GM12864 (cell line): Measurements from ENCODE around the gene ZCCHC2.

Source experiments
- DNase-seq: peaks from one replicate; pipeline ENCODE4 v3.0.0-alpha.2; 2011; ENCODE audit warnings: low read depth
- H3K4me3 ChIP-seq: 2 replicates; pipeline ENCODE4 v1.5.1; 2011; ENCODE audit warnings: mild to moderate bottlenecking, low read depth, low read length, control low read depth
- TF ChIP-seq, protein P1 (sequence below): IDR thresholded peaks from 2 replicates; pipeline ENCODE4 v1.5.1; 2011; ENCODE audit warnings: low read depth, mild to moderate bottlenecking, moderate library complexity, low read length, control low read depth, inconsistent platforms; ENCODE audit errors: missing control alignments

Gene ZCCHC2

DNA sequence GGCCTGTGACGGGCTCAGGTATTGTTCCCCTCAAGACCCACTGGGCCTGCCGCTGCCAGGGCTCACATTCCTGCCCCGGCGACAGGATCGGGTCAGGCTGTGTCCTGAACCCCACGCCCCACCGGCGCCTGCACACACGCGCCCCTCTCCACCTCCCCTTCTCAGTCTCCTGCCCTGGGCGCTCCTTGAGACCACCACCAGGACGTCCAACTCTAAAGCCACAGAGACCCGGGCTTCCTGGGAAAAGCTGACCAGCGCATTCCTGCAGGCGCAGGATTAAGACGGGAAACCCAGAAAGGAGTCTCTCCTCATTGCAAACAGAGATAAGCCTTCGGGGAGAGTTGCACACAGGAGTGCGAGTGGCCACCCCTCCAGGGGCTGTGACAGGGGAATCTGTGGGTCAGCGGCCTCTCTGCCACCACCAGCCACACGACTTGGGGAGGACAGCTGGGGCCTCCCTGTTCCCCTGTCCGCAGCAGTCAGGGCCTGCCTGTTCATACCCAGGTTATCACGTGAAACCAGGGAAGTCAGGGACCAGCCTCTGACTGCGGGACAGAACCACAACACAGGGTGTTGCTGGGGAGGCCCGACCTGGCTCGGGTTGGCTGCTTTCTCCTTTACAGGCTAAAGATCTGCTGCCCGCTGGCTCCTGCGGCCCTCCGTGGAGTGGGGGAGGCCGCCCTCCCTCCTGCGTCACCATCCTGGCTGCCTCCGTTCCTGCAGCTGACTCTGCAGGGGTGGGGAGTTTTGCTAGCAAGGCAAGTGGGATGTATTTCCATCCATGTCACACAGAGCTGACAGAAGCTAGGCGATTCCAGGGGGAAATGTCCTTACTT lies 88.8 kb downstream of the ZCCHC2 start:
- no peak for DNase-seq
- H3K4me3 ChIP-seq = no peak overlapping the region
- TF ChIP-seq, protein P1, sequence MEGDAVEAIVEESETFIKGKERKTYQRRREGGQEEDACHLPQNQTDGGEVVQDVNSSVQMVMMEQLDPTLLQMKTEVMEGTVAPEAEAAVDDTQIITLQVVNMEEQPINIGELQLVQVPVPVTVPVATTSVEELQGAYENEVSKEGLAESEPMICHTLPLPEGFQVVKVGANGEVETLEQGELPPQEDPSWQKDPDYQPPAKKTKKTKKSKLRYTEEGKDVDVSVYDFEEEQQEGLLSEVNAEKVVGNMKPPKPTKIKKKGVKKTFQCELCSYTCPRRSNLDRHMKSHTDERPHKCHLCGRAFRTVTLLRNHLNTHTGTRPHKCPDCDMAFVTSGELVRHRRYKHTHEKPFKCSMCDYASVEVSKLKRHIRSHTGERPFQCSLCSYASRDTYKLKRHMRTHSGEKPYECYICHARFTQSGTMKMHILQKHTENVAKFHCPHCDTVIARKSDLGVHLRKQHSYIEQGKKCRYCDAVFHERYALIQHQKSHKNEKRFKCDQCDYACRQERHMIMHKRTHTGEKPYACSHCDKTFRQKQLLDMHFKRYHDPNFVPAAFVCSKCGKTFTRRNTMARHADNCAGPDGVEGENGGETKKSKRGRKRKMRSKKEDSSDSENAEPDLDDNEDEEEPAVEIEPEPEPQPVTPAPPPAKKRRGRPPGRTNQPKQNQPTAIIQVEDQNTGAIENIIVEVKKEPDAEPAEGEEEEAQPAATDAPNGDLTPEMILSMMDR = no peak

DNA sequence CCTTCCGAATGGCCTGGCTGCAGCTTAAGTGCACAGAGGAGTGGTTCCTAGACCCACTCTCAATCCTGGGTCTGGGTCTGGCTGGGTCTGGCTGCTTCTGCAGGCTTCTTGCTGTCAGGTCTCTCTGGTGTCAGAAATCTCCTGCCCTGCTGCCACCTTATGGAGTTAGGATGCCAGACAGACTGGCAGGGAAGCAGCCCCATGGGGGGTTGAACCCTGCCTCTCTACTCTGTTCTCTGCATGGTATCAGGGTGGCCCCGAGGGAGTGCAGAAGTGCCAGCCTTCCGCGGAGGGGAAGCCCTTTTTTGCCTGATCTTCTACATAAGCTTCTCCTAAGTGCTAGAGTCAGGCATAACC lies 89.4 kb downstream of the ZCCHC2 start:
- no peak for DNase-seq

DNA sequence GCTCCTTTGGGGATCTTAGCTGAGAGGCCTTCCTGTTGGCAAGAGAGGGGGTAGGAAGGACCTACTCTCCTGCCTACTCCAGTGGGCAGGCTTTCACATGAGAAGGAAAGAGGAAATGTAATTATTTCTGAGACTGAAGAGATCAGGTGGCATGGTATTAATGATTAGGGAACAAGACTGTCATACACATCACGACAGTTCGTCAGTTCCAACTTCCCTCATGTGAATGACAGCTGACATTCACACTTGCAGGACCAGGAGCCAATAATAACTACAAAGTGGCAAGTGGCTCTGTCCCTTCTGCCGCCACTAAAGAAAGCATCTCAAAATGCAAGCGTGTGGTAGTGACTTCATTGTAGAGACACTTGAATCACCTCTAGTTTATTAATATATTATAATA lies 90.0 kb downstream of the ZCCHC2 start:
- no peak overlapping the region for H3K4me3 ChIP-seq
- TF ChIP-seq, protein P1 = no peak
- DNase-seq = no peak

More for the DNA sequence above, 89.4 kb downstream of the ZCCHC2 start:
- TF ChIP-seq, protein P1 = no peak
- no peak overlapping the region for H3K4me3 ChIP-seq

DNA sequence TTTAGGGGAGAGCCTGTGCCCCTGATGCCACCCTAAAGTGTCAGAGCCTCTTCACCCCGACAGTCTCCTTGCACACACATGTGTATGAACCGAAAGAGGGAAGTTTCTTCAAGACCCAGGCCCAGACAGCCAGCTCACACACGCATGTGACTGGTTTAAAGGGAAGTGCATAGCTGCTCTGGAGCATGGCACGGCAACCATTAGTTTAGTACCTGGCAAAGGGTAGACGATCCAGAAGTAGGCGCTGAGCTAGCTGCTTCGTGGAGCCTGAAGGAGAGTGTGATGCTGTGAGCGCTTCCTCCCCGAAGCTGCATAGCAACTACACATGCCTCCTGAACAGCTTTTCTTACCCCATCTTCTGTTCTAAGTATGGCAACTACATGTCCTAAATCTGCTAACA lies 91.7 kb downstream of the ZCCHC2 start:
- no peak for DNase-seq
- H3K4me3 ChIP-seq = no peak overlapping the region
- TF ChIP-seq, protein P1 = no peak

DNA sequence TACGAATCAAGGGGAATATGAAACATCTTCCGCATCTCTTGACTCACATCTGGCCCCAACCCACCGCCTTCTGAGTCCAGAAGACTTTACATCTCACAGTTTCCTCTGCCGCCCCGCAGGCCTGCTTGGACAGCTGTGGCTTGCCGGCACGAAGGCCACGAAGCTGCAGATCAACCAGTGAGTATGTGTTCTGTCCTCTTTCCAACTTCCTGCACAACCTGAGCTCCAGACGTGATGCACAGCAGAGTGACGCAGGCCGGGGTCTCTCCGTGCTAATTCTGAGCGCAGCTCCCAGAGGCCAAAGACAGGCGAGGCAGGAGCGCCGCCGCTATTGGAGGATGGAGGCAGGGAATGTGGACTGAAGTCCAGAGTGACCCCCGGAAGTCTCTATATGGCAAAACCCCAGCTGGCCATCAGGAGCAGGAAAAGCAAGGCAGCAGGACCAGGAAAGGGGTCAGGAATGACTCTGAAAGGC lies 93.5 kb downstream of the ZCCHC2 start:
- no peak overlapping the region for H3K4me3 ChIP-seq
- TF ChIP-seq, protein P1 = no peak
- no peak for DNase-seq

DNA sequence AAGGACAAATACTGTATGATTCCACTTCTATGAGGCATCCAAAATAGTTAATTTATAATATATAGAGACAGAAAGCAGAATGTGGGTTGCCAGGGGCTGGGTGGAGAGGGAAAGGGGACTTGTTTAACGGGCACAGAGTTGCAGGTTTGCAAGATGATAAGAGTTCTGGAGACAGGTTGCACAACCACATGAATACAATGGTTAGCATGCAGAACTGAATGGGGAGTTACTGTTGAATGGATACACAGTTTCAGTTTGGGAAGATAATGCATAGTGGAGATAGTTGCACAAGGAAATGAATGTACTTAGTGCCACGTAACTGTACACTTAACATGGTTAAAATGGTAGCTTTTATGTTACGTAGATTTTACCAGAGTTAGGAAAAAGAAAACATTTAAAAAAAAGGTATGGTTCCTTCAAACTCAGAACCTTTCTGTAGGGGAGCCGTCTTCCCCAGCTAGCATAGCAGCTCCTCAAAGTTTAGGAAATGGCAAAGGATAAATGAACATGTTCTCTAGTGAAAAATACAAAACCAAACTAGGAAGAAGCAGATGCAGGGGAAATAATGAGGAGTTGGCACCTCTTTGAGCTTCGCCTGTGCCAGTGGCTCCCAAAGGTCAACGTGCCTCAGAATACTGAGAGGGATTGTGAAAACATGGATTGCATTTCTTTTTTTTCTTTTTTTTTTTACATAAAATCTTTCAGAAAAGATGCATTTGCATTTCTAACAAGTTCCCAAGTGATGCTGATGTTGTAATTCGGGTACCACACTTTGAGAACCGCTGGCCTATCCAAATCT lies 95.2 kb downstream of the ZCCHC2 start:
- TF ChIP-seq, protein P1 = no peak
- no peak overlapping the region for H3K4me3 ChIP-seq
- DNase-seq = no peak
